ENCODE measurements around the gene SDHC. TPM values are rescaled to one million over a fixed set of nuclear protein-coding genes. Genes with fewer than 3 reads are reported as not detected.

Gene SDHC
- total and polyA plus RNA-seq, 2 of the 8 experiments (the other 6 are each of a cell fraction or from before 2014, with no cell fraction given), result 224 to 305 TPM

DNA sequence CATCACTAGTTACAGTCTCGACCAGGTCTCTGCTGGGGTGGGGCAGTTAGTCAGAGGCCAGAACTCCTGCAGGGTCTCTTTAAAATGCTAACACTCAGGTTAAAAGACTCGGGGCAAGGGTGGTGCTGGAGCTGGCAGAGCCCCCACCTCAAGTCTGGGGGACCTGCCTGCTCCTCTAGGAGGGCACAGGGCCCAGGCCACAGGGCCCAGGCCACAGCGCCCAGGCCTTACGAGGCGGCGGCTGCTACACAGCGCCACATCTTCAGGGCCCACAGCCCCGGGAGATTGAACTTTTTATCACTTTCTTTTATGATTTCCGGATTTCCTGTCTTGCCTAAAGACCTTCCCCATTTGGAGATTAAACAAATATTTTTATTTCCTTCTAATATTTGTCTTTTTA lies 14.8 kb upstream of the SDHC start:
- Histone ChIP-seq H3K9ac (replicated peaks in 1 of 4; ENCODE audit: extremely low read depth in 1 of 4, low read depth in 3 of 4, low read length in 3 of 4) (no peak overlapping the region), H2AK5ac (ENCODE audit: low read depth, low read length) (no peak overlapping the region), H3K23ac (ENCODE audit: insufficient read length) (no peak overlapping the region), H4K5ac (ENCODE audit: insufficient read length, low read depth, low read length) (no peak overlapping the region), H3K4me3 (ENCODE audit: extremely low read depth in 1 of 4, insufficient read depth in 2 of 4, low read depth in 3 of 4, low read length in 4 of 4) (no peak overlapping the region), H3K4me1 (replicated peaks in 1 of 4; ENCODE audit: control insufficient read depth in 3 of 4, insufficient read depth in 4 of 4, low read length in 3 of 4) (peaks cover 0 to 11% (median 2%) of the 10 kb centered on the region in 4 experiments; a peak in 5 of 7 replicates), H2BK12ac (ENCODE audit: low read depth, low read length) (no peak overlapping the region), H2BK15ac (ENCODE audit: low read length) (no peak overlapping the region), H3K36me3 (ENCODE audit: control insufficient read depth in 2 of 4, insufficient read depth in 4 of 4, low read length in 3 of 4) (no peaks in the 10 kb centered on the region), H3K79me1 (ENCODE audit: low read depth, low read length) (no peaks in the 10 kb centered on the region), H3K27me3 (replicated peaks in 1 of 4; ENCODE audit: control insufficient read depth in 3 of 4, extremely low read depth in 1 of 4, insufficient read depth in 3 of 4, low read length in 3 of 4) (no peaks in the 10 kb centered on the region), H3K4me2 (ENCODE audit: insufficient read depth in 1 of 2, low read depth in 2 of 2, low read length in 2 of 2) (no peak overlapping the region; a peak in 1 of 4 replicates), H3K27ac (ENCODE audit: low read depth, low read length) (no peak overlapping the region), H4K91ac (replicated peaks; ENCODE audit: insufficient read length, low read length) (no peak overlapping the region), H3K23me2 (ENCODE audit: low read depth, low read length) (no peaks in the 10 kb centered on the region), H3K79me2 (ENCODE audit: control insufficient read depth in 1 of 2, insufficient read depth in 2 of 2, low read length in 2 of 2) (peaks cover 0 to 5% of the 10 kb centered on the region in 2 experiments; a peak in 1 of 4 replicates), H2BK20ac (ENCODE audit: low read length) (no peak overlapping the region), H3K9me3 (ENCODE audit: insufficient read depth in 2 of 2, low read depth in 1 of 2, low read length in 1 of 2) (no peaks in the 10 kb centered on the region), H3K56ac (replicated peaks; ENCODE audit: insufficient read length, low read depth, low read length) (no peak overlapping the region), H3K14ac (ENCODE audit: insufficient read length) (no peak overlapping the region), H3K4ac (replicated peaks; ENCODE audit: insufficient read length, low read depth, low read length) (no peak overlapping the region), H2BK5ac (ENCODE audit: low read depth, low read length) (no peak overlapping the region), H4K20me1 (replicated peaks in 1 of 2; ENCODE audit: control insufficient read depth in 1 of 2, insufficient read depth in 2 of 2, low read length in 2 of 2) (no peaks in the 10 kb centered on the region), H3K18ac (ENCODE audit: extremely low read depth, low read length) (no peak overlapping the region), H2BK120ac (replicated peaks; ENCODE audit: low read depth, low read length) (no peak overlapping the region), H2AFZ (ENCODE audit: low read length) (no peak overlapping the region), H4K8ac (ENCODE audit: extremely low read depth, insufficient read depth, low read length) (no peak overlapping the region)
- POLR2A ChIA-PET (ENCODE audit: partially characterized antibody), result interaction anchor here (0.8 kb wide), 1 partner anchor 22 kb away, joined by 3 read pairs; no protein-coding TSS in a partner anchor
- CTCF ChIA-PET (ENCODE audit: partially characterized antibody), result interaction anchor here (12.1 kb wide), 1 partner anchor 75 kb away, joined by 201 read pairs; the partner anchor contains the start of genes APOA2, FCER1G and TOMM40L
- FAIRE-seq (no peak), DNase-seq (ENCODE audit: low read depth in 1 of 2, low spot score in 2 of 2) (no peak)
- 79% methylated on average over 9 of the region's 9 CpGs; no CpG with 5 or more reads in 1 of the 2 experiments for WGBS, 2 experiments (ENCODE audit: extremely low coverage in 1 of 2, insufficient coverage in 1 of 2, insufficient read length in 1 of 2, insufficient replicate concordance in 2 of 2, low coverage in 1 of 2, low lambda C conversion rate in 2 of 2, missing lambda C conversion rate in 1 of 2)
- TF ChIP-seq YY1 (IDR thresholded peaks at IDR 0.05; ENCODE audit: low read depth, low read length) (no peak), SAP30 (IDR thresholded peaks at IDR 0.05; ENCODE audit: insufficient read depth, insufficient replicate concordance, low read length) (no peak), POLR2AphosphoS5 (IDR thresholded peaks at IDR 0.05; ENCODE audit: low read depth, low read length) (no peak), CTCF (IDR thresholded peaks at IDR 0.05; ENCODE audit: control extremely low read depth in 1 of 3, insufficient read depth in 1 of 3, low read depth in 1 of 3, low read length in 3 of 3) (no peak), SIRT6 (IDR thresholded peaks at IDR 0.05; ENCODE audit: low read length) (no peak)
- TF ChIP-seq, protein P1, sequence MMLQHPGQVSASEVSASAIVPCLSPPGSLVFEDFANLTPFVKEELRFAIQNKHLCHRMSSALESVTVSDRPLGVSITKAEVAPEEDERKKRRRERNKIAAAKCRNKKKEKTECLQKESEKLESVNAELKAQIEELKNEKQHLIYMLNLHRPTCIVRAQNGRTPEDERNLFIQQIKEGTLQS (IDR thresholded peaks at IDR 0.05; ENCODE audit: insufficient read depth, low read depth, low read length), result no peak
- TF ChIP-seq, protein P2, sequence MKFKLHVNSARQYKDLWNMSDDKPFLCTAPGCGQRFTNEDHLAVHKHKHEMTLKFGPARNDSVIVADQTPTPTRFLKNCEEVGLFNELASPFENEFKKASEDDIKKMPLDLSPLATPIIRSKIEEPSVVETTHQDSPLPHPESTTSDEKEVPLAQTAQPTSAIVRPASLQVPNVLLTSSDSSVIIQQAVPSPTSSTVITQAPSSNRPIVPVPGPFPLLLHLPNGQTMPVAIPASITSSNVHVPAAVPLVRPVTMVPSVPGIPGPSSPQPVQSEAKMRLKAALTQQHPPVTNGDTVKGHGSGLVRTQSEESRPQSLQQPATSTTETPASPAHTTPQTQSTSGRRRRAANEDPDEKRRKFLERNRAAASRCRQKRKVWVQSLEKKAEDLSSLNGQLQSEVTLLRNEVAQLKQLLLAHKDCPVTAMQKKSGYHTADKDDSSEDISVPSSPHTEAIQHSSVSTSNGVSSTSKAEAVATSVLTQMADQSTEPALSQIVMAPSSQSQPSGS (IDR thresholded peaks at IDR 0.05; ENCODE audit: low read length), result no peak

Data from H1 (cell line).